ENCODE results near the gene CD36. TPM values are rescaled to one million over a fixed set of nuclear protein-coding genes. Genes with fewer than 3 reads are reported as not detected.

The CD36 gene
- total RNA-seq (ENCODE audit: low replicate concordance): 0.34 and 1.6 TPM in 2 replicates

GRCh38 chr7:80637911-80638765 lies at the start of gene CD36:
TSS of gene CD36 (plus strand) at chr7:80638642. CDS start at chr7:80646741, 8,099 bp downstream.
- Histone ChIP-seq H3K36me3 (no peaks in the 10 kb centered on the region), H3K4me3 (no peak within 1 kb of the TSS), H3K9me3 (ENCODE audit: low read depth) (no peaks in the 10 kb centered on the region), H3K9ac (no peak within 1 kb of the TSS), H2AFZ (replicated peaks) (no peak within 1 kb of the TSS), H3K4me1 (no peaks in the 10 kb centered on the region), H4K20me1 (ENCODE audit: low read depth) (no peaks in the 10 kb centered on the region), H3K27me3 (no peaks in the 10 kb centered on the region), H3K79me2 (ENCODE audit: low read depth) (no peaks in the 10 kb centered on the region), H3K27ac (no peak within 1 kb of the TSS), H3K4me2 (no peak within 1 kb of the TSS), H3F3A (ENCODE audit: low read depth) (no peaks in the 10 kb centered on the region)
- H3K36me3 Mint-ChIP-seq: no peaks in the 10 kb centered on the region
- H3K27ac Mint-ChIP-seq: no peak within 1 kb of the TSS
- DNase-seq (ENCODE audit: low spot score): no peak
- H3K4me1 Mint-ChIP-seq: no peaks in the 10 kb centered on the region
- H3K9me3 Mint-ChIP-seq: no peaks in the 10 kb centered on the region
- no peak within 1 kb of the TSS for H3K4me3 Mint-ChIP-seq
- H3K27me3 Mint-ChIP-seq (ENCODE audit: insufficient read depth, low read depth): no peaks in the 10 kb centered on the region
- TF ChIP-seq CTCF (IDR thresholded peaks at IDR 0.05) (no peak), EZH2 (IDR thresholded peaks at IDR 0.05) (no peak), EZH2phosphoT487 (IDR thresholded peaks at IDR 0.05) (no peak)

GRCh38 chr7:80589631-80590030 lies 48.8 kb upstream of the CD36 start:
- Mint-ChIP-seq H3K9me3 (no peaks in the 10 kb centered on the region), H3K27ac (no peak overlapping the region), H3K4me1 (no peaks in the 10 kb centered on the region), H3K27me3 (ENCODE audit: insufficient read depth, low read depth) (no peaks in the 10 kb centered on the region), H3K36me3 (no peaks in the 10 kb centered on the region), H3K4me3 (no peak overlapping the region)
- no peak overlapping the region for H3K4me3 ChIP-seq
- H3K9me3 ChIP-seq (ENCODE audit: low read depth): no peaks in the 10 kb centered on the region
- H3K4me1 ChIP-seq: no peaks in the 10 kb centered on the region
- no peaks in the 10 kb centered on the region for H3F3A ChIP-seq (ENCODE audit: low read depth)
- no peaks in the 10 kb centered on the region for H3K36me3 ChIP-seq
- DNase-seq (ENCODE audit: low spot score): no peak
- no peaks in the 10 kb centered on the region for H3K79me2 ChIP-seq (ENCODE audit: low read depth)
- H3K27me3 ChIP-seq: no peaks in the 10 kb centered on the region
- H4K20me1 ChIP-seq (ENCODE audit: low read depth): no peaks in the 10 kb centered on the region
- TF ChIP-seq CTCF (IDR thresholded peaks at IDR 0.05) (no peak), EZH2phosphoT487 (IDR thresholded peaks at IDR 0.05) (no peak), EZH2 (IDR thresholded peaks at IDR 0.05) (no peak)
- no peak overlapping the region for H3K9ac ChIP-seq
- no peak overlapping the region for H3K27ac ChIP-seq
- no peak overlapping the region for H2AFZ ChIP-seq (replicated peaks)
- no peak overlapping the region for H3K4me2 ChIP-seq

- Histone ChIP-seq H3K4me2 (no peak overlapping the region), H3F3A (ENCODE audit: low read depth) (no peaks in the 10 kb centered on the region), H4K20me1 (ENCODE audit: low read depth) (no peaks in the 10 kb centered on the region), H3K27me3 (no peaks in the 10 kb centered on the region), H3K36me3 (no peaks in the 10 kb centered on the region), H3K27ac (no peak overlapping the region), H3K4me3 (no peak overlapping the region), H3K4me1 (no peaks in the 10 kb centered on the region), H2AFZ (replicated peaks) (no peak overlapping the region), H3K9ac (no peak overlapping the region), H3K79me2 (ENCODE audit: low read depth) (no peaks in the 10 kb centered on the region), H3K9me3 (ENCODE audit: low read depth) (no peaks in the 10 kb centered on the region)
- no peaks in the 10 kb centered on the region for H3K4me1 Mint-ChIP-seq
- TF ChIP-seq CTCF (IDR thresholded peaks at IDR 0.05): no peak
- TF ChIP-seq EZH2 (IDR thresholded peaks at IDR 0.05): no peak
- TF ChIP-seq EZH2phosphoT487 (IDR thresholded peaks at IDR 0.05): no peak
- H3K36me3 Mint-ChIP-seq: no peaks in the 10 kb centered on the region
- H3K27me3 Mint-ChIP-seq (ENCODE audit: insufficient read depth, low read depth): no peaks in the 10 kb centered on the region
- DNase-seq (ENCODE audit: low spot score): no peak
- H3K9me3 Mint-ChIP-seq: no peaks in the 10 kb centered on the region
- no peak overlapping the region for H3K27ac Mint-ChIP-seq
- H3K4me3 Mint-ChIP-seq: no peak overlapping the region
Measured at GRCh38 chr7:80591654-80592053, 46.8 kb upstream of the CD36 start.
